HG03025 (cell line): ENCODE measurements around the gene MAP4K3.

Experiments used
- ATAC-seq: cut with Tn5 transposase; IDR thresholded peaks from one replicate; pipeline ENCODE4 v1.9.1; 2021; ENCODE audit warnings: mild to moderate bottlenecking, moderate library complexity; ENCODE audit not compliant: unreplicated experiment, low FRiP score

Gene MAP4K3

GRCh38 chr2:39216346-39217191 is 220.5 kb downstream of the MAP4K3 start:
- no peak for ATAC-seq

GRCh38 chr2:39215545-39215944 is 221.5 kb downstream of the MAP4K3 start:
- no peak for ATAC-seq

- no peak for ATAC-seq
Measured at GRCh38 chr2:39213015-39213414, 224.1 kb downstream of the MAP4K3 start.

- no peak for ATAC-seq
Measured at GRCh38 chr2:39210846-39211245, 226.2 kb downstream of the MAP4K3 start.

- ATAC-seq, result no peak
Measured at GRCh38 chr2:39203382-39203781, 233.7 kb downstream of the MAP4K3 start.

- no peak for ATAC-seq
Measured at GRCh38 chr2:39202639-39203369, 234.3 kb downstream of the MAP4K3 start.
